ENCODE measurements around the gene PSD. TPM values are rescaled to one million over a fixed set of nuclear protein-coding genes. Genes with fewer than 3 reads are reported as not detected.

Gene PSD
- total RNA-seq (ENCODE audit: low replicate concordance) = 0.18 and 1.3 TPM in 2 replicates

DNA sequence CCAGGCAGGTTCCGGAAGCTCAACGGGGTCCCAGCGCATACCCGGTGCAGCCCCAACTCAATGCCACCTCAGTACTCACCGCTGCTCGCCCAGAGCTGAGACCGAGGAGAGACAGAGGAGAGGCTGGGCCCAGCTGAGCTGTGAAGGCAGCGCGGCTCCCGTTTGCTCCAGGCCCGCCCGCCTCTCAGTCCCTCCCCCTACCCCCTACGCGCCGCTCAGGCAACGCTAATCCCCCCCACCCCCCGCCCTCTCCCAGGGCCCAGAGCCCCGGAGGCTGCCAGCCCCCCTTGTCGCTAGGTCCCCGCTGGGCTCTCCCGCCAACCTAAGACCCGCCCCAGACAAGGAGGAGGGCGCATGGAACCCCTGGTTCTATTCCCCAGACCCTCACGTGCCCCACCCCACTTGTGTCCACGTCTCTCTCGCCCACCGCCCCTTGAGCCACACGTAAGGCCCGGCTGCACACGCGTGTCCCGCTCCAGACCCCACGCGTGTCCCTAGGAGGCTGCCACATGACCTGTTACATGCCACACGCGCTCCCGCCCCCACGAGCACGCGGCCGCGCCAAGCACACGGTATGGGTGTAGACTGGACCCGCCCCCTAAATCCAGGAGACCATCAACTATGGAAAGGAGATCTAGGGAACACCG lies at the start of gene PSD:
Gene PSD (minus strand): TSS at position 164 of the 647 bp plus-strand sequence. CDS start 1,747 bp downstream, outside the sequence.
- no peak for DNase-seq (ENCODE audit: low read depth)
- H3K4me3 ChIP-seq (ENCODE audit: low read depth, low read length) = peak within 1 kb of the TSS; percentile 94
- TF ChIP-seq CTCF (IDR thresholded peaks at IDR 0.05; ENCODE audit: insufficient read depth, low read length) = no peak

GRCh38 chr10:102467971-102468438 lies 49.4 kb upstream of the PSD start:
- TF ChIP-seq CTCF (IDR thresholded peaks at IDR 0.05; ENCODE audit: insufficient read depth, low read length) = no peak
- no peak for DNase-seq (ENCODE audit: low read depth)
- no peak overlapping the region for H3K4me3 ChIP-seq (ENCODE audit: low read depth, low read length)

GRCh38 chr10:102467318-102467717 lies 48.7 kb upstream of the PSD start:
- DNase-seq (ENCODE audit: low read depth) = no peak
- H3K4me3 ChIP-seq (ENCODE audit: low read depth, low read length) = no peak overlapping the region
- no peak for TF ChIP-seq CTCF (IDR thresholded peaks at IDR 0.05; ENCODE audit: insufficient read depth, low read length)

- DNase-seq (ENCODE audit: low read depth) = no peak
- no peak for TF ChIP-seq CTCF (IDR thresholded peaks at IDR 0.05; ENCODE audit: insufficient read depth, low read length)
- no peak overlapping the region for H3K4me3 ChIP-seq (ENCODE audit: low read depth, low read length)
Measured at GRCh38 chr10:102465466-102465865, 46.9 kb upstream of the PSD start.

DNA sequence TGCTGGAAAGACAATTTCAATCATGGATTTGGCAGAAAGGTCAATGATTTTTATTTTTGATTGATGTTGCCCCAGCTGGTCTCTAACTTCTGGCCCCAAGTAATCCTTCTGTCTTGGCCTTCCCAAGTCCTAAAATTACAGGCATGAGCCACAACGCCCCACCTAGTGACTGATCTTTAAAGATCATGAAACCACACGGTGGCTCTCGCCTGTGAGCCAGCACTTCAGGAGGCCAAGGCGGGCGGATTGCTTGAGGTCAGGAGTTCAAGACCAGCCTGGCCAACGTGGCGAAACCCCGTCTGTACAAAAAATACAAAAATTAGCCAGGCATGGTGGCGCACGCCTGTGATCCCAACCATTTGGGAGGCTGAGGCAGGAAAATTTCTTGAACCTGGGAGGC lies 45.4 kb upstream of the PSD start:
- DNase-seq (ENCODE audit: low read depth) = no peak
- no peak for TF ChIP-seq CTCF (IDR thresholded peaks at IDR 0.05; ENCODE audit: insufficient read depth, low read length)
- no peak overlapping the region for H3K4me3 ChIP-seq (ENCODE audit: low read depth, low read length)

- no peak overlapping the region for H3K4me3 ChIP-seq (ENCODE audit: low read depth, low read length)
Measured at GRCh38 chr10:102462512-102463054, 44.0 kb upstream of the PSD start.

More at GRCh38 chr10:102462512-102463054, 44.0 kb upstream of the PSD start:
- no peak for TF ChIP-seq CTCF (IDR thresholded peaks at IDR 0.05; ENCODE audit: insufficient read depth, low read length)
- no peak for DNase-seq (ENCODE audit: low read depth)
